DLD1 (cell line): ENCODE data around the gene TMEM150C.
"Not testable (repeated sequence)": the region's sequence is repeated elsewhere in the genome, so short reads cannot be mapped to it uniquely, and the experiment has no call there.

ENCODE experiments used
- in situ Hi-C: cut with HindIII; loops from 2 replicates; pipeline ENCODE4 v1.10.0; 2017; ENCODE audit warnings: low sequenced_read_pairs

Gene TMEM150C

GRCh38 chr4:82569727-82570126 is 7.9 kb upstream of the TMEM150C start:
- in situ Hi-C loops, result no loop called here

GRCh38 chr4:82569076-82569475 is 7.3 kb upstream of the TMEM150C start:
- in situ Hi-C loops, result no loop called here

GRCh38 chr4:82567444-82567843 is 5.7 kb upstream of the TMEM150C start:
- in situ Hi-C loops, result no loop called here

GRCh38 chr4:82562564-82562854 is 721 bp upstream of the TMEM150C start:
- in situ Hi-C loops, result no loop called here

- in situ Hi-C loops, result no loop called here
Observed at GRCh38 chr4:82560853-82561785, 669 bp downstream of the TMEM150C start.

- in situ Hi-C loops, result no loop called here
Observed at GRCh38 chr4:82559735-82560120, 2.1 kb downstream of the TMEM150C start.

GRCh38 chr4:82559090-82559734 is 2.6 kb downstream of the TMEM150C start:
- in situ Hi-C loops, result not testable (repeated sequence)

GRCh38 chr4:82555276-82555675 is 6.5 kb downstream of the TMEM150C start:
- in situ Hi-C loops, result no loop called here

GRCh38 chr4:82553020-82553419 is 8.8 kb downstream of the TMEM150C start:
- in situ Hi-C loops, result no loop called here

GRCh38 chr4:82551734-82552133 is 10.1 kb downstream of the TMEM150C start:
- in situ Hi-C loops, result no loop called here

- in situ Hi-C loops, result not testable (repeated sequence)
Observed at GRCh38 chr4:82547850-82548249, 13.9 kb downstream of the TMEM150C start.

- in situ Hi-C loops, result loop anchor here (5.0 kb wide), 1 partner anchor 41 kb away; no protein-coding TSS in a partner anchor
Observed at GRCh38 chr4:82543131-82543530, 18.7 kb downstream of the TMEM150C start.

- in situ Hi-C loops, result loop anchor here (5.0 kb wide), 1 partner anchor 40 kb away; no protein-coding TSS in a partner anchor
Observed at GRCh38 chr4:82542642-82543041, 19.1 kb downstream of the TMEM150C start.

- in situ Hi-C loops, result no loop called here
Observed at GRCh38 chr4:82529322-82529721, 32.5 kb downstream of the TMEM150C start.

GRCh38 chr4:82528868-82529267 is 32.9 kb downstream of the TMEM150C start:
- in situ Hi-C loops, result no loop called here

GRCh38 chr4:82528074-82528473 is 33.7 kb downstream of the TMEM150C start:
- in situ Hi-C loops, result no loop called here

GRCh38 chr4:82525307-82525911 is 36.4 kb downstream of the TMEM150C start:
- in situ Hi-C loops, result no loop called here

GRCh38 chr4:82524570-82525152 is 37.1 kb downstream of the TMEM150C start:
- in situ Hi-C loops, result no loop called here

GRCh38 chr4:82523179-82523578 is 38.6 kb downstream of the TMEM150C start:
- in situ Hi-C loops, result no loop called here

- in situ Hi-C loops, result no loop called here
Observed at GRCh38 chr4:82522472-82522871, 39.3 kb downstream of the TMEM150C start.

- in situ Hi-C loops, result no loop called here
Observed at GRCh38 chr4:82521283-82521682, 40.5 kb downstream of the TMEM150C start.
